Measurements from ENCODE around the gene MRM1.

GRCh38 chr17:36614933-36615332 is 13.6 kb downstream of the MRM1 start:
- no peak for TF ChIP-seq ZNF274 (IDR thresholded peaks at IDR 0.05; ENCODE audit: low read depth, low read length)
- TF ChIP-seq YY1 (IDR thresholded peaks at IDR 0.05; ENCODE audit: insufficient read depth, insufficient read length) = no peak
- TF ChIP-seq SUZ12 (IDR thresholded peaks at IDR 0.05; ENCODE audit: extremely low read depth, insufficient read depth, insufficient read length) = no peak

Data from NT2/D1 (cell line).